Fibroblast of skin of right quadriceps (primary cell): ENCODE measurements around the gene ZNF675.
"Not testable (repeated sequence)": the region's sequence is repeated elsewhere in the genome, so short reads cannot be mapped to it uniquely, and the experiment has no call there.

Experiments used
- DNase-seq: peaks from one replicate; pipeline ENCODE4 v3.0.0-alpha.2; 2013

Gene ZNF675

GRCh38 chr19:23686621-23687423 lies at the start of gene ZNF675:
Gene ZNF675 (minus strand): TSS chr19:23687212. CDS start chr19:23687033, 179 bp downstream.
- peak; percentile 92 for DNase-seq

- DNase-seq = not testable (repeated sequence)
Observed at GRCh38 chr19:23730729-23731465, 43.9 kb upstream of the ZNF675 start.

- not testable (repeated sequence) for DNase-seq
Observed at GRCh38 chr19:23724161-23724560, 37.1 kb upstream of the ZNF675 start.

DNA sequence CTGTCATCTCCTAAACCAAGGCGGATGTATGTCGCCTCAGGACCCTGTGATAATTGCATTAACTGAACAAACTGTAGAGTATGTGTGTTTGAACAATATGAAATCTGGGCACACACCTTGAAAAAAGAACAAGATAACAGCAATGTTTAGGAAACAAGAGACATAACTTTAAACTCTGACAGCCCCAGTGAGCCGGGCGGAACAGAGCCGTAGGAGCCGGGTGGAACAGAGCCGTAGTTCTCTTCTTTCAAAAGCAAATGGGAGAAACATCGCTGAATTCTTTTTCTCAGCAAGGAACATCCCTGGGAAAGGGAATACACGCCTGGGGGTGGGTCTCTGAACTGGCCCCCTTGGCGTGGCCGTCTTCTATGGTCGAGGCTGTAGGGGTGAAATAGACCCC lies 31.8 kb upstream of the ZNF675 start:
- no peak for DNase-seq

DNA sequence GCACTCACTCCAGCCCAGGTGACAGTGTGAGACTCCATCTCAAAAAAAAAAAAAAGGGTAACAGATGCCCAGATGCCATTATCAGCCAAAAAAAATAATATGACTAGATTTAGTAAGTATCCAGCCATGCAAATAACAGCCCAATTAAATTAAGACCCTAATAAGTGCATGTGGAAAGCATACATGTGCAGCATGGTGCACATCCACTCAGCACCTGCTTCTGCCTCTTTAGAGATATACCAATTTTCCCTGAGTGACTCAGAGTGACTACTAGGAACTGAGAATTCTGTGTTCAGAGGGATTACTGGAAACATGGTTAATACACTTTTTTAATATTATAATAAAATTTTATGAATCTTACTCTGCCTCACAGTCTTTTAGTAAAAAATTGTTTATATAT lies 29.8 kb upstream of the ZNF675 start:
- DNase-seq = no peak

DNA sequence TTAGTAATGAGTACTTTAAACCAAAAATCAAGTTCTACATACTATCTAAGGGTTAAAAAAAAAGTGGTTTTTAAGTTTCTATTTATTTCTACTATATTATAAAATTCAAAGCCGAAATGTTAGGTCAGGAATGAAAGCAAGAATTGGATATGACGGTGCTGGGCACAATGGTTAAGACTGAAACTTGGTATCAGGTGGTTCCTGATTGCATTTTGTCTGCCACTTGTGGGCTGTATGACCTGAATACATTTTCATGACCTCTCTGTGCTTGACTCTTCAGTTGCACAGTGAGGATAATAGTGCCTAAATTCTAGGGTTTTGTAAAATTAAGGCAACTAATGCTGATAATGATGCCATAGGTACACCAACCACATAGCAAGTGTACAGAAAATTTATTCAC lies 22.3 kb upstream of the ZNF675 start:
- DNase-seq = no peak

DNA sequence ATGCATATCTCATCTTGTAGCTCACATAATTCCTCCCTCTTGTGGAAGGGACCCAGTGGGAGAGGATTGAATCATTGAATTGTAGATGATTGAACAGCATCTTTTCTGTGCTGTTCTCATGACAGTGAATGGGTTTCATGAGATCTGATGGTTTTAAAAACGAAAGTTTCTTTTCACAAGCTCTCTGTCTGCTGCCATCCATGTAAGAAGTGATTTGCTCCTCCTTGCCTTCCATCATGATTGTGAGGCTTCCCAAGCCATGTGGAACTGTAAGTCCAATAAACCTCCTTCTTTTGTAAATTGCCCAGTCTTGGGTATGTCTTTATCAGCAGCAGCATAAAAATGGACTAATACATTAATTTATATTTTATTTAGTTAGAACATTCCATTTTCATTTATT lies 19.6 kb upstream of the ZNF675 start:
- no peak for DNase-seq

- DNase-seq = no peak
Observed at GRCh38 chr19:23699521-23699860, 12.5 kb upstream of the ZNF675 start.

DNA sequence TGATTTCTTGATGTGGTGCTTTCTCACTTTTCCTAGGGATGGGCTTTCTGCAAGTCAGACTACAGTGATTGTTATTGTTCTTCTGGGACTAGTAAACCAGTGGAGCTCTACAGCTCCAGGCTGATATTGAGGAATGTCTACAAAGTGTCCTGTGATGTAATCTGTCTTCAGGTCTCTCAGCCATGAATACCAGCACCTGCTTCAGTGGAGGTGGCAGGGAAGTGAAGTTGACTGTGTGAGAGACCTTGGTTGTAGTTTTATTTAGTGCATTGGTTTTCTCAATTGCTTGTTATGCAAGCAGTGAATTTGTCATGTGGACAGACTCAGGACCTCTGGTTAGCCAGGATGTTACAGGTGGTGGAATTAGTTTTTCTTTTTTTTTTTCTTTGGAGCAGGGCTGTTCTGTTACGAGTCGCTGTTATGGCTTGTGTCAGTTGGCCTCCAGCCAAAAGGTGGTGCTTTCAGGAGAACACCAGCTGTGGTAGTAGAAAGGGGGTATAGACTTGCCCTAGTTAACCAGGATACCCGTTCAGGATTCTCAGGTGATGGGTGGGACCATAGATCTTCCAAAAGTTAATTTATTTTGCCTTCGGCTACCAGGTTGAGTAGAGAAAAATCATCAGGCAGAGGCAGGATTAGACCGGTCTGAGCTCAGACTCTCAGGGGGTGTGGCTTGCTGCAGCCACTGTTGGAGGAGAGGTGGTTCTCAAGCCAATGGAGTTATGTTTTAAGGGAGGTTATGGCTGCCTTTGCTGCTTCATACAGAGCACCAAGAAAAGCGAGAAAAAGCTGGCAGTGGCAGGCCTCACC lies 11.9 kb upstream of the ZNF675 start:
- no peak for DNase-seq

DNA sequence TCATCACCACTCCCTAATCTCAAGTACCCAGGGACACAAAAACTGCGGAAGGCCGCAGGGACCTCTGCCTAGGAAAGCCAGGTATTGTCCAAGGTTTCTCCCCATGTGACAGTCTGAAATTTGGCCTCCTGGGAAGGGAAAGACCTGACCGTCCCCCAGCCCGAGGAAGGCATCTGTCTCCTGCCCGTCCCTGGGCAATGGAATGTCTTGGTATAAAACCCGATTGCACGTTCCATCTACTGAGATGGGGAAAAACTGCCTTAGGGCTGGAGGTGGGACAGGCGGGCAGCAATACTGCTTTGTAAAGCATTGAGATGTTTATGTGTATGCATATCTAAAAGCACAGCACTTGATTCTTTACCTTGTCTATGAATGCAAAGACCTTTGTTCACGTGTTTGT lies 5.9 kb upstream of the ZNF675 start:
- not testable (repeated sequence) for DNase-seq

DNA sequence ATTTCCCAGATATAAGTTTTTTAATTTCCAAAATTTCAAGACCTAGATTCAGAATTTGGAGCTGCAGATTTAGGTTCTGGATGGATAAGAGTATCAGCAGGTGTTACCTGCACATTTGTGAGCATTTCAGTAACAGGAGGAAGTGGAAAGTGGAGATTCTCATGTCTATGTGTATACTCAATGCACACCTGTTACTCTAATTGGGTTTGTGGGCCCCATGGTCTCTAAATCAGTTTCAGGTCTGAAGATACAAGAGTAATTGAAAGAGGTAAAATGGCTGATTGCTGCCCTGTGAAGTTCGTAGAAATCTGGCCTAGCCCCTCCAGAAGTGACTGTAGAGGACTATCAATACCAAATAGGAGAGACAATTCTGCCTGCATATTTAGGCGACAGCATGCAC lies 13.9 kb downstream of the ZNF675 start:
- no peak for DNase-seq

- DNase-seq = not testable (repeated sequence)
Observed at GRCh38 chr19:23668606-23669005, 18.4 kb downstream of the ZNF675 start.

DNA sequence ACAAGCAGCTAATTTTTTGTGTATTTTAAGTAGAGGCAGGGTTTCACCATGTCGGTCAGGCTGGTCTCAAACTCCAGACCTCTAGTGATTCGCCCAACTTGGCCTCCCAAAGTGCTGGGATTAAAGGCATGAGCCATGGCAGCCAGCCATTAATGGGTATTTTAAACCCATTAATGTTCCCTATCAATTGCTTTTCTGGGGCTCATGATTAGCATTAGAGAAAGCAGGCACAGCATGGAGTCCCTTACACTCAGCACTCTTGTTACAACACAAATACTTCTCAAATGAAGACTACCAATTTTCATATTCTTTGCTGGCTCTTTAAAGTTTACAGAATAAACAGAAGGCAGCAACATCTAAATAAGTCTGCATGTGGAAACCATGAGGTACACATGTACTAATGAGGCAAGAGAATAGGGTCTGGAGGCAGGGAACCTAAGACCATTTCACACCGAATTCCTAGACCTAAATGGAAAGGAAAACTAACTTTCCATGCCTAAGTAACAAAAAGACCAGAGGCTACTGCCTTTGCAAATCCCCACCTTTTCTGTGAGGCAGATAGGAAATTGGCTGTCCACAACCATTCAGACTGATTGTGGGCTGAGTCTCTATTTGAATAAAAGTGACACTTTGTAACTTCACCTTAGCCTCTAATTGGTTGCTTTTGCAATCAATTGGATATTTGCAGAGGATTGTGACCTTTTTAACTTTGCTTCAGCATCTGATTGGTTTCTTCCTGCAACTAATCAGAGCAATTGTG lies 21.2 kb downstream of the ZNF675 start:
- DNase-seq = no peak

DNA sequence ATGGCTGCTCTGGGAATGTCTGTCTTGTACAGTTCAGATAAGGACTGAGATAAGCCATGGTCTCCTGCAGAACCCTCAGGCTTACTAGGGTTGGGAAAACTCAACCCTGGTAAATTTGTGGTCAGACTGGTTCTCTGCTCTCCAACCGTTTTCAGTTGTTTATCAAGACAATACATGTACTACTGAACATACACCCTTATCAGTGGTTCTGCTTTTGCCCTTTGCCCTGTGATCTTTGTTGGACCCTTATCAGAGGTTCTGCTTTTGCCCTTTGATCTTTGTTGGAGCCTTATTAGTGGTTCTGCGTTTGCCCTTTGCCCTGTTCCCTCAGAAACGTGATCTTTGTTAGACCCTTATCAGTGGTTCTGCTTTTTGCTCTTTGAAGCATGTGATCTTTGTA lies 37.2 kb downstream of the ZNF675 start:
- not testable (repeated sequence) for DNase-seq
